Lung (tissue), 12 donors: Measurements from ENCODE around the gene MBOAT1. TPM values are rescaled to one million over a fixed set of nuclear protein-coding genes. Genes with fewer than 3 reads are reported as not detected.

Experiments used
- ATAC-seq: fragments of 200-7000 bp; cut with Tn5 transposase; one replicate; pipeline ENCODE4 v1.9.1; 2020; ENCODE audit warnings: moderate number of reproducible peaks; ENCODE audit not compliant: insufficient read depth, low FRiP score
- DNase-seq, 3 donors: peaks; one replicate each; pipeline ENCODE4 v3.0.0-alpha.2; 2013 to 2017
- H3K27ac ChIP-seq, 2 donors: one replicate each; pipeline ENCODE4 v1.5.1; 2013; ENCODE audit warnings: mild to moderate bottlenecking in 2 of 2, moderate library complexity in 2 of 2, control low read depth in 1 of 2, inconsistent platforms in 1 of 2, low read depth in 1 of 2, low read length in 1 of 2
- H3K27me3 ChIP-seq, 3 donors: one replicate each; pipeline ENCODE4 v1.5.1; 2013; ENCODE audit warnings: low read length in 2 of 3; ENCODE audit not compliant: control insufficient read depth in 3 of 3, insufficient read depth in 3 of 3
- H3K36me3 ChIP-seq, 4 donors: one replicate each; pipeline ENCODE4 v1.5.1; 2013; ENCODE audit warnings: low read length in 4 of 4, mild to moderate bottlenecking in 1 of 4, moderate library complexity in 1 of 4; ENCODE audit not compliant: control insufficient read depth in 4 of 4, insufficient read depth in 4 of 4
- H3K4me1 ChIP-seq, 5 donors: one replicate each; pipeline ENCODE4 v1.5.1; 2013; ENCODE audit warnings: low read length in 5 of 5, mild to moderate bottlenecking in 2 of 5, moderate library complexity in 1 of 5; ENCODE audit not compliant: control insufficient read depth in 5 of 5, insufficient read depth in 5 of 5
- H3K4me3 ChIP-seq: one replicate; pipeline ENCODE4 v1.5.1; 2013; ENCODE audit warnings: mild to moderate bottlenecking, control low read depth, moderate library complexity
- H3K9ac ChIP-seq, 2 donors: one replicate each; pipeline ENCODE4 v1.5.1; 2013; ENCODE audit warnings: low read length in 2 of 2, control low read depth in 1 of 2; ENCODE audit not compliant: insufficient read depth in 1 of 2
- H3K9me3 ChIP-seq, 4 donors: one replicate each; pipeline ENCODE4 v1.5.1; 2013; ENCODE audit warnings: low read length in 3 of 4, mild to moderate bottlenecking in 1 of 4, moderate library complexity in 1 of 4; ENCODE audit not compliant: control insufficient read depth in 4 of 4, insufficient read depth in 3 of 4
- WGBS, 2 donors: extraction: QIAGEN DNeasy Blood & Tissue Kit; methylation state at CpG; one replicate each; pipeline ENCODE4 v1.1.7; 2013; 5-methylcytosine and 5-hydroxymethylcytosine counted together
- polyA plus RNA-seq, 2 donors: library from polyadenylated mRNA; stranded (reverse); fragments of 200-250 nt; gene quantifications; one replicate each; pipeline ENCODE4 v1.2.1, GENCODE V29; 2013
- total RNA-seq, 2 donors: library from RNA; depleted of rRNA in 1 of 2; stranded (reverse); fragments of >200 nt in 1 of 2; gene quantifications; one replicate each; pipeline ENCODE4 v1.2.1, GENCODE V29; 2014 to 2021
- TF ChIP-seq, protein P1 (sequence below): IDR thresholded peaks from 2 replicates; pipeline ENCODE4 v1.5.1; 2012; ENCODE audit warnings: mild to moderate bottlenecking; ENCODE audit errors: control extremely low read depth, extremely low read depth
- donor health status: control.
- donor health status: control.
- donor health status: Bipolar disorder and iron deficiency.
- donor health status: healthy.
- donor health status: DM: yes; HTN: yes; CAD: no.

The MBOAT1 gene
- total and polyA plus RNA-seq, 4 donors = 2.3 to 27.4 (median 8.7) TPM

DNA sequence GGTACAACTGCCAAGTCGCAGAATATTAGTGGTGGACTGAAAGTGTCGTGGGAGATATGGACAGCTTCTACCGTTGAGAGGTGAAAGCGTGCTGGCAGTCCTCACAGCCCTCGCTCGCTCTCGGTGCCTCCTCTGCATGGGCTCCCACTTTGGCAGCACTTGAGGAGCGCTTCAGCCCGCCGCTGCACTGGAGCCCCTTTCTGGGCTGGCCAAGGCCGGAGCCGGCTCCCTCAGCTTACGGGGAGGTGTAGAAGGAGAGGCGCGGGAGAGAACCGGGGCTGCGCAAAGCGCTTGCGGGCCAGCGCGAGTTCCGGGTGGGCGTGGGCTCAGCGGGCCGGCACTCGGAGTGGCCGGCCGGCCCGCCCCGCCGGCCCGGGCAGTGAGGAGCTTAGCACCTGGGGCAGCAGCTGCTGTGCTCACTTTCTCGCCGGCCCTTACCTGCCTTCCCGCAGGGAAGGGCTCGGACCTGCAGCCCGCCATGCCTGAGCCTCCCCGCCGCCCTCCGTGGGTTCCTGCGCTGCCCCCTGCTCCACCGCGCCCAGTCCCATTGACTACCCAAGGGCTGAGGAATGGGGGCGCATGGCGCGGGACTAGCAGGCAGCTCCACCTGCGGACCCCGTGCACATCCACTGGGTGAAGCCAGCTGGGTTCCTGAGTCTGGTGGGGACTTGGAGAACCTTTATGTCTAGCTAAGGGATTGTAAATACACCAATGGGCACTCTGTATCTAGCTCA is 47.2 kb upstream of the MBOAT1 start:
- Histone ChIP-seq H3K9me3 (no peaks in the 10 kb centered on the region), H3K9ac (no peak overlapping the region), H3K36me3 (no peaks in the 10 kb centered on the region), H3K27me3 (no peaks in the 10 kb centered on the region), H3K4me3 (no peak overlapping the region), H3K4me1 (no peaks in the 10 kb centered on the region), H3K27ac (no peak overlapping the region)
- ATAC-seq = no peak
- WGBS, 2 donors = 96 to 99% methylated on average over 47 to 48 of the region's 48 CpGs
- no peak for DNase-seq
- TF ChIP-seq, protein P1, sequence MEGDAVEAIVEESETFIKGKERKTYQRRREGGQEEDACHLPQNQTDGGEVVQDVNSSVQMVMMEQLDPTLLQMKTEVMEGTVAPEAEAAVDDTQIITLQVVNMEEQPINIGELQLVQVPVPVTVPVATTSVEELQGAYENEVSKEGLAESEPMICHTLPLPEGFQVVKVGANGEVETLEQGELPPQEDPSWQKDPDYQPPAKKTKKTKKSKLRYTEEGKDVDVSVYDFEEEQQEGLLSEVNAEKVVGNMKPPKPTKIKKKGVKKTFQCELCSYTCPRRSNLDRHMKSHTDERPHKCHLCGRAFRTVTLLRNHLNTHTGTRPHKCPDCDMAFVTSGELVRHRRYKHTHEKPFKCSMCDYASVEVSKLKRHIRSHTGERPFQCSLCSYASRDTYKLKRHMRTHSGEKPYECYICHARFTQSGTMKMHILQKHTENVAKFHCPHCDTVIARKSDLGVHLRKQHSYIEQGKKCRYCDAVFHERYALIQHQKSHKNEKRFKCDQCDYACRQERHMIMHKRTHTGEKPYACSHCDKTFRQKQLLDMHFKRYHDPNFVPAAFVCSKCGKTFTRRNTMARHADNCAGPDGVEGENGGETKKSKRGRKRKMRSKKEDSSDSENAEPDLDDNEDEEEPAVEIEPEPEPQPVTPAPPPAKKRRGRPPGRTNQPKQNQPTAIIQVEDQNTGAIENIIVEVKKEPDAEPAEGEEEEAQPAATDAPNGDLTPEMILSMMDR = no peak

DNA sequence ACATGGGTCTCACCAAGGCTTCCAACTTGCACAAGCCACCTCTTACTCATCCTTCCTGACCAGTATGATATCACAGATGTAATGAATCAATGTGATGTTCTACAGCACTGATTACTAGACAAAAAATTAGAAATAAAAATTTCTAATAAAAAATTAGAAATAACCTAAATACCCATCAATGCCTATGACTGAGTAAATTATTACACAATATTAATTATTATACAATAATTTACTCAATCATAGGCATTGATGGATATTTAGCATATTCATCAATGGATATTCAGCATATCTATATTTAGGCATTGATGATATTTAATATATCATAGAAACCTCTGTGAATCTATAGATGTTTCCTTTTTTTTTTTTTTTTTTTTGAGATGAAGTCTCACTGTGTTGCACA is 43.2 kb upstream of the MBOAT1 start:
- Histone ChIP-seq H3K36me3 (no peaks in the 10 kb centered on the region), H3K27ac (no peak overlapping the region), H3K4me3 (no peak overlapping the region), H3K4me1 (no peaks in the 10 kb centered on the region), H3K27me3 (no peaks in the 10 kb centered on the region), H3K9me3 (no peaks in the 10 kb centered on the region), H3K9ac (no peak overlapping the region)
- ATAC-seq = no peak
- TF ChIP-seq, protein P1 = no peak
- no peak for DNase-seq

DNA sequence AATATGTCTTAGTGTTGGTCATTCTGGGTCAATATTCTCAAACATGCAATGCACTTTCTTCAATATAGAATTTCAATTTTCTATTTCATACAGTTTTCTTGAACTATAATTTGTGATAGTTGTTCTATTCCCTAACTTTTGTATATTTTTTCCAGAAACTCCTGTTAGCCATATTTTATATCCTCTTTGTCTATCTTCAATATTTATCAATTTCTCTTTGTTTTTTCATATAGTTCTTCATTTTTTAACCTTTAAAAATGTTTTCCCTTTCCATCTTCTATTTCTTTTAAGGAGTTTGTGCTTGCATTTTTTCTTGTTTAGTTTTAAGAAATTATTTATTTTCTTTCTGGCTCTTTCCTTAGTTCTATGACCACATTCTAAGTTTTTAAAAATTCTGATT is 42.0 kb upstream of the MBOAT1 start:
- no peaks in the 10 kb centered on the region for H3K36me3 ChIP-seq
- H3K4me3 ChIP-seq = no peak overlapping the region
- H3K9ac ChIP-seq = no peak overlapping the region
- H3K4me1 ChIP-seq = no peaks in the 10 kb centered on the region
- DNase-seq (no peak), ATAC-seq (no peak)
- TF ChIP-seq, protein P1 = no peak
- no peak overlapping the region for H3K27ac ChIP-seq
- no peaks in the 10 kb centered on the region for H3K27me3 ChIP-seq
- H3K9me3 ChIP-seq = no peaks in the 10 kb centered on the region

DNA sequence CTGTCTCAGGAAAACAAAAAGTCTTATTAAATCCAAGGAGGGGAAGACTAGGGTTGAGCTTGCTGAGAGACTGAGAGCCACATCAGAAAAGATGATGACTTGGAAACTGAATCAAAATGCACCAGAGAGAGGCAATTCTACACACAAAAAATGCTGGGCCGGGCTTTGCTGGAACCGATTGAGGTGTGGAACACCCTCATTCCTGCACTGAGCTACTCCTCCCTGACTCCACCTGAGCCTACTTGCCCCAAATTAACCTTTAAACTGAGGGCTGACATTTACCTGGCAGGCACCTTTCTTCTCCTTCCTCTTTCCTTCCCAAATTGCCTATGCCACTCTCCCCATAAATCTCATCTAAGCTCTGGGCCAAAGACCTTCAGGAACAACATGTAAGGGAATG is 40.8 kb upstream of the MBOAT1 start:
- no peak overlapping the region for H3K4me3 ChIP-seq
- no peaks in the 10 kb centered on the region for H3K27me3 ChIP-seq
- no peak for ATAC-seq
- no peaks in the 10 kb centered on the region for H3K4me1 ChIP-seq
- no peak overlapping the region for H3K9ac ChIP-seq
- TF ChIP-seq, protein P1 = no peak
- WGBS, 2 donors = 73% methylated on average over 2 of the region's 2 CpGs
- no peak for DNase-seq
- H3K27ac ChIP-seq = no peak overlapping the region
- H3K9me3 ChIP-seq = no peaks in the 10 kb centered on the region
- no peaks in the 10 kb centered on the region for H3K36me3 ChIP-seq
